Stomach (tissue), 4 donors: ENCODE results near the gene CHMP4B.

Experiments used
- POLR2A ChIP-seq, 4 donors: fragments of 450-650 bp; IDR thresholded peaks; one replicate each; pipeline ENCODE4 v1.6.1; 2016; ENCODE audit warnings: antibody characterized with exemption in 4 of 4, control low read depth in 2 of 4, mild to moderate bottlenecking in 1 of 4, moderate library complexity in 1 of 4
- POLR2AphosphoS5 ChIP-seq, 3 donors: sonication (generic); formaldehyde crosslinking; IDR thresholded peaks; one replicate each; pipeline ENCODE4 v1.6.1; 2016; ENCODE audit warnings: antibody characterized with exemption in 3 of 3
- TF ChIP-seq, protein P1 (sequence below), 7 experiments: fragments of 450-650 bp in 4 of 7; fragments of 200-600 bp in 3 of 7; sonication (generic) in 3 of 7; IDR thresholded peaks; one replicate each; pipeline ENCODE4 v1.5.1; 2016 to 2019; ENCODE audit warnings: antibody characterized with exemption in 7 of 7, control low read depth in 2 of 7, mild to moderate bottlenecking in 1 of 7

DNA sequence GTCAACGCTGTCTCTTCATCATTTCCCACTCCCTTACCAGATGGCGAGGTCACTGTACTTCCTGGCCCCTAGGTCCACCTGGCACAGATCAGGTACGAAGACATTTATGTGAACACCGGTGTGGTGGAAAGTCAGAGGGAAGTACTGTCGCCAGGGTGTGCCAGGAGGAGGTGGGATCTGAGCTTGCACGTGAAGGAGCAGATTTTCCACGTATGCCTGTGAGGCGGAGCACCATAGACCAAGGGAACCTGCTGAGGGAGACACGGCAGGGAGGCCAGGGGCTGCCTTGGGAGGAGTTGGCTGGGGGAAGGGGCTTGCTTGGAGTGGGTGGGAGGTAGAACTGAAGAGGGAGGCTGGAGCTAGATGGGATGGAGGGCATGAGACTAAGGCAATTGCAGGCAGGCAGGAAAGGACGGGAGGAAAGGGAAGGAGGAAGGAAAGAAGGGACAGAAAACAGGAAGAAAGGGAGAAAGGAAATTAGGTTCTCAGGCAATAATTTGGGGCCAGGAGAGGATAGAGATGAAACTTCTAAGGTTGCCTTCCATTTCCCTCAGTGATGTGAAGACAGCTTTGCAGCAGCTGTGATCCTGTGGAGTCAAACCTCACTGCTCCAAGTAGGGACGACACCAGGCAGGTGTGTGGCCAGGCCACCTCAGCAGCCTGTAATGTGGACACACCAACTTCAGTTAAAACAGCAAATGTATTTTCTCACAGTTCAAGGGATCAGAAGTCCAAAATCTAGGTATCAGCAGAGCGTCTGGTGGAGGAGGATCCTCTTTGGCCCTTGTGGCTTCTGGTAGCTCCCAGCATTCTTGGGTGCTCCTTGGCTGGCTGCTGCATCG, 46.8 kb downstream of the CHMP4B start:
- TF ChIP-seq, protein P1, sequence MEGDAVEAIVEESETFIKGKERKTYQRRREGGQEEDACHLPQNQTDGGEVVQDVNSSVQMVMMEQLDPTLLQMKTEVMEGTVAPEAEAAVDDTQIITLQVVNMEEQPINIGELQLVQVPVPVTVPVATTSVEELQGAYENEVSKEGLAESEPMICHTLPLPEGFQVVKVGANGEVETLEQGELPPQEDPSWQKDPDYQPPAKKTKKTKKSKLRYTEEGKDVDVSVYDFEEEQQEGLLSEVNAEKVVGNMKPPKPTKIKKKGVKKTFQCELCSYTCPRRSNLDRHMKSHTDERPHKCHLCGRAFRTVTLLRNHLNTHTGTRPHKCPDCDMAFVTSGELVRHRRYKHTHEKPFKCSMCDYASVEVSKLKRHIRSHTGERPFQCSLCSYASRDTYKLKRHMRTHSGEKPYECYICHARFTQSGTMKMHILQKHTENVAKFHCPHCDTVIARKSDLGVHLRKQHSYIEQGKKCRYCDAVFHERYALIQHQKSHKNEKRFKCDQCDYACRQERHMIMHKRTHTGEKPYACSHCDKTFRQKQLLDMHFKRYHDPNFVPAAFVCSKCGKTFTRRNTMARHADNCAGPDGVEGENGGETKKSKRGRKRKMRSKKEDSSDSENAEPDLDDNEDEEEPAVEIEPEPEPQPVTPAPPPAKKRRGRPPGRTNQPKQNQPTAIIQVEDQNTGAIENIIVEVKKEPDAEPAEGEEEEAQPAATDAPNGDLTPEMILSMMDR (IDR thresholded peaks at IDR 0.05): no peak
- TF ChIP-seq POLR2AphosphoS5 (IDR thresholded peaks at IDR 0.05): no peak
- no peak for TF ChIP-seq POLR2A (IDR thresholded peaks at IDR 0.05)
